Measurements from ENCODE around the gene MAL. TPM values are rescaled to one million over a fixed set of nuclear protein-coding genes. Genes with fewer than 3 reads are reported as not detected.

Gene MAL
- total and polyA plus RNA-seq, 2 of the 4 experiments (the other 2 are of a cell fraction): not detected

DNA sequence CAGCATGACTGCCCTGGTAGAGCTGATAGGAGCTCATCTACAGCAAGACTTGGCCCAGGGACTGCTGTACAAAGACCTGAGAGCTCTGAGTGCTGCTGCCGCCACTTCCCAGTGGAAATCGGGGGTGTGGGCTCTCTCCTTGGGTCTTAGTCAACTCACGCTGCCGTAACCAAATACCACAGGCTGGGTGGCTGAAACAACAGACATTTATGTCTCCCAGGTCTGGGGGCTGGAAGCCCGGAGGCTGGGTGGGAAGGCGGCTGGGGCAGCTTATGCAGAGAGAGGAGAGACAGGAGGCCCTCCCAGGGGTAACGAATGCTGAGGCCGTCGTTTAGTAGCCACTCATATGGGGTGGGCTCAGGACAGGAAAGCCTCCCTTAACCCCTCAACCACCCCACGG, 15.4 kb upstream of the MAL start:
- ChIA-PET POLR2A (ENCODE audit: unreplicated experiment) (no interaction called here), CTCF (no interaction called here)
- no peaks in the 10 kb centered on the region for H3K4me1 ChIP-seq (ENCODE audit: control insufficient read depth, insufficient read depth, low read length)
- H3K27ac ChIP-seq (ENCODE audit: insufficient read depth, low read length): no peak overlapping the region
- H3K4me3 ChIP-seq (ENCODE audit: insufficient read depth, low read depth, low read length): no peak overlapping the region
- H3K56ac ChIP-seq (ENCODE audit: extremely low read depth, insufficient read depth, low read length): no peak overlapping the region
- H3K9me1 ChIP-seq (ENCODE audit: insufficient read depth, low read length): no peaks in the 10 kb centered on the region
- no peak overlapping the region for H3K9ac ChIP-seq (ENCODE audit: low read depth, low read length)
- no peaks in the 10 kb centered on the region for H3K79me1 ChIP-seq (ENCODE audit: low read depth in 1 of 2, low read length in 2 of 2)
- no peak overlapping the region for H3K4me2 ChIP-seq (ENCODE audit: low read depth, low read length)
- no CpG with 5 or more reads among the region's 10 CpGs for WGBS, 2 experiments (ENCODE audit: extremely low coverage in 2 of 2, insufficient read length in 1 of 2)
- H2BK120ac ChIP-seq (ENCODE audit: low read depth, low read length): no peak overlapping the region
- H3K27me3 ChIP-seq (ENCODE audit: control insufficient read depth, insufficient read depth, low read length): peaks cover 33% of the 10 kb centered on the region; the same call in 1 of the 2 replicates
- no peak overlapping the region for H4K8ac ChIP-seq (ENCODE audit: low read depth in 2 of 2, low read length in 2 of 2)
- H3K9me3 ChIP-seq (ENCODE audit: control insufficient read depth, insufficient read depth, low read length): no peaks in the 10 kb centered on the region
- no TSS peak for BruUV-seq (replicated peaks)
- no peak overlapping the region for H2BK5ac ChIP-seq (ENCODE audit: low read depth, low read length, poor library complexity, severe bottlenecking)
- no peak overlapping the region for H2AK9ac ChIP-seq (replicated peaks; ENCODE audit: low read depth, low read length, poor library complexity)
- H3K18ac ChIP-seq (ENCODE audit: low read depth, low read length): no peak overlapping the region
- H2AFZ ChIP-seq (replicated peaks; ENCODE audit: low read length, poor library complexity): no peak overlapping the region
- H4K91ac ChIP-seq (ENCODE audit: insufficient read depth, low read depth, low read length): no peak overlapping the region
- H4K5ac ChIP-seq (ENCODE audit: low read depth, low read length): no peak overlapping the region
- no peaks in the 10 kb centered on the region for H3K36me3 ChIP-seq (ENCODE audit: control insufficient read depth, insufficient read depth, low read length)
- in situ Hi-C loops (cut with MboI; ENCODE audit: low sequenced_read_pairs): no loop called here
- H3K23ac ChIP-seq (ENCODE audit: low read depth, low read length): no peak overlapping the region
- DNase-seq (no peak), ATAC-seq (ENCODE audit: low read depth) (no peak)
- dilution Hi-C loops (cut with HindIII; ENCODE audit: low sequenced_read_pairs, unreplicated experiment): no loop called here
- intact Hi-C loops (cut with micrococcal nuclease): no loop called here
- H2AK5ac ChIP-seq (ENCODE audit: low read depth, low read length): no peak overlapping the region
- no peak overlapping the region for H3K14ac ChIP-seq (replicated peaks; ENCODE audit: low read depth, low read length)
- no peaks in the 10 kb centered on the region; the same call in 1 of the 2 replicates for H4K20me1 ChIP-seq (ENCODE audit: insufficient read depth, low read length)
- H2BK15ac ChIP-seq (ENCODE audit: low read depth, low read length): no peak overlapping the region
- TF ChIP-seq, protein P1, sequence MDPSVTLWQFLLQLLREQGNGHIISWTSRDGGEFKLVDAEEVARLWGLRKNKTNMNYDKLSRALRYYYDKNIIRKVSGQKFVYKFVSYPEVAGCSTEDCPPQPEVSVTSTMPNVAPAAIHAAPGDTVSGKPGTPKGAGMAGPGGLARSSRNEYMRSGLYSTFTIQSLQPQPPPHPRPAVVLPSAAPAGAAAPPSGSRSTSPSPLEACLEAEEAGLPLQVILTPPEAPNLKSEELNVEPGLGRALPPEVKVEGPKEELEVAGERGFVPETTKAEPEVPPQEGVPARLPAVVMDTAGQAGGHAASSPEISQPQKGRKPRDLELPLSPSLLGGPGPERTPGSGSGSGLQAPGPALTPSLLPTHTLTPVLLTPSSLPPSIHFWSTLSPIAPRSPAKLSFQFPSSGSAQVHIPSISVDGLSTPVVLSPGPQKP (IDR thresholded peaks at IDR 0.05; ENCODE audit: borderline replicate concordance, low read depth, low read length): no peak
- TF ChIP-seq CEBPB (IDR thresholded peaks at IDR 0.05; ENCODE audit: low read depth, low read length) (no peak), NFE2L2 (IDR thresholded peaks at IDR 0.05; ENCODE audit: low read depth, low read length) (no peak), BHLHE40 (IDR thresholded peaks at IDR 0.05; ENCODE audit: low read depth, low read length) (no peak), MAFK (IDR thresholded peaks at IDR 0.05; ENCODE audit: low read depth, low read length) (no peak), SMC3 (IDR thresholded peaks at IDR 0.05; ENCODE audit: low read depth, low read length) (no peak), RCOR1 (IDR thresholded peaks at IDR 0.05; ENCODE audit: insufficient replicate concordance, low read length) (no peak), FOS (IDR thresholded peaks at IDR 0.05; ENCODE audit: low read depth, low read length) (no peak)
- H2BK20ac ChIP-seq (ENCODE audit: low read depth, low read length): no peak overlapping the region
- H3K4ac ChIP-seq (ENCODE audit: low read depth, low read length): no peak overlapping the region

All from IMR-90 (cell line).